ENCODE data around the gene NDUFB6. TPM values are rescaled to one million over a fixed set of nuclear protein-coding genes. Genes with fewer than 3 reads are reported as not detected.

The NDUFB6 gene
- total RNA-seq = 32.0 and 44.2 TPM in 2 replicates

DNA sequence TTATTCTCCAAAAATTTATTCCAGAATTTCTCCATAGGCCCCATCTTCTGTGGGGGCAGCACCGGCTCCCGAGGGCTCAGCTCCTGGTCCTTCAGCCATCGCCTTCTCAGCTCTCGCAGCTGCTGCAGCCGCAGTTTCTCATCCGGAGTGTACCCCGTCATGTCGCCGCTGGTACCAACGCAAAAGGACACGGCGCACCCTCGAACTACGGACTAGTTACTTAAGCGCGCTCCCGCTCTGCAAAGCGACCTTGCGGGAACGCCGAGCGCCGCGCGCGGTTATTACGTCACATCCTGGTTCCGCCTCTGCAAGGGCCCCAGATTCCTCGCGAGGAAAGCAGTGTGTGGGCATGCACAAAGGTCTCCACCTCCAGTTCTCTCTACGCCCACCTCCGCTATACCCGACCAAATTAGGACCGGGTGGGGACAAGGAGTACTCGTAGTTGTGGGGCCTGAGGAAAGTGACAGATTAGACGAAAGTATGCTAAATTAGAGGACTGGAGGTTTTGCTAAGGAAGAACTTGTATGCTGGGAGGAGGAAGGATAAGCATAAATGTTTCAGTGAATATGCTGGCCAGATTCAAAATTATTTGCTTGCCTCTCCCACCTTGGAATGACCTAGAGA is at the start of gene NDUFB6:
Gene NDUFB6 (minus strand): TSS at position 260 of the 624 bp plus-strand sequence. CDS start 99 bp downstream, at position 161.

DNA sequence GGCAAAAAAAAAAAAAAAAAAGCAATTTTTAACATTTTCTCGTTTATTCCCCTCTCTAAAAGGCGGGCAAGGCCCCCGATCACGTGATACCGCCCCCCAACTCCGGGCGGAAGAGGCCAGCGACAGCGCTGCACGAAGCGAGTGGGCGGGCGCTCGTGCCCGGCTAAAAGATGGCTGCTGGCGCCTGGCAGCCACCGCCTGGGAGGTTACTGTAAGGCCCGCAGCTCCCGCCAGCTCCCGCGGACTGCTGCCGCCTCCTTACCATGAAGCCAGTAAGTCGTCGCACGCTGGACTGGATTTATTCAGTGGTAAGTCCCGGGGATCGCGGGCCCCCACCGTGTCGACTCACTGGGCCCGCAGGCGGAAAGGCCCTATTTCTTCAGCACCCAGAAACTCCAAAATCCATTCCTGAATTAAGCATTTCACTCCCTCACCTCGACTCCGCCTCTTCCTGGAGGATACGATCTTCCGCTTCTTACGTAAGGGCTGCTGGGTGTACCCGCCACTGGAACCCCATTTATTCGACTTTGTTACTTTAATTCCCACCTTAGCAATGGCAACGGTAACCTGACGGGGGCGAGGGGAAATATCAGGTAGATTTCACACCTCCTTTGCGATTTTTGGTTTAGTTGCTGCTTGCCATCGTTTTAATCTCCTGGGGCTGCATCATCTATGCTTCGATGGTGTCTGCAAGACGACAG is 20.6 kb downstream of the NDUFB6 start, which contains the start of the genes SMIM27 and TOPORS:
Gene SMIM27 (plus strand): TSS at position 156 of the 701 bp plus-strand sequence. CDS start 108 bp downstream, at position 264.
Gene TOPORS (minus strand): TSS at position 415 of the 701 bp plus-strand sequence. CDS start 150 bp downstream, at position 265.

DNA sequence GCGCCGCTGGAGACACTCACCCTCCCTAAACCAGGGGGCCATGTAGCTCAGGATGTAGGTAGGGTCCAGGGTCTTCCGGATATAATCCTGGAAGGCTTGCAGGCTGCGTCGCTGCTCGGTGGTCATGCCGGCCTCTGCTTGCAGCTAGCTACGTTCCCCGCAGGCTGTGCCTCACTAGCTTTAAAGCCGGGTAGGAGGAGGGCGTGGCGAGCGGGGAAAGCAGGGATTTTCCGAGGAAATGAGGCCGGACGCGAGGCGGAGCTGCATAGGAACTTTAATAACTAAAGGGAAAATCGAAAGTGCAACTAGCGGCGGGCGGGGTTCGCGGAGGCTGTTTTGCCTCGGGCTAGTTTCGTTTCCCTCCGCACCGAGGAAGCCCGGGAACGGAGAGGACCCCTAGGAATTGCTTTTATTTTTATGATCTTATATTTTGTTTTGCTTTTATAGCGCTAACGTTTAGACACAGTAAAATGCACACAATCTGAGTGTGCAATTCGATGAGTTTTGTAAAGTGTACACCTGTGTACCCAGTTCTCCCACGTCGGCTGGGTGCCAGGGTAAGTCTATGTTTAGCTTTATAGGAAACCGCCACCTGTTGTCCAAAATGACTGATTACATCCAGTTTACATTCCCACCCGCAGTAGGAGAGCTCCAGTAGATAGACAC is 46.8 kb downstream of the NDUFB6 start, which contains the start of gene RIGI:
Gene RIGI (minus strand): TSS at position 156 of the 666 bp plus-strand sequence. CDS start 30 bp downstream, at position 126.

Other genes with a start within 250 kb of the NDUFB6 start
- gene ACO1, start 188.5 kb downstream of the NDUFB6 start, total RNA-seq = 121 and 127 TPM in 2 replicates
- 7.1 and 12.1 TPM in 2 replicates for gene RIGI, start 47.0 kb downstream of the NDUFB6 start, total RNA-seq
- 1.5 and 2.7 TPM in 2 replicates for gene SMIM27, start 20.8 kb downstream of the NDUFB6 start, total RNA-seq
- gene TOPORS, start 20.6 kb downstream of the NDUFB6 start, total RNA-seq = 32.8 and 33.9 TPM in 2 replicates
- gene TAF1L, start 62.5 kb upstream of the NDUFB6 start, total RNA-seq = not detected in 2 replicates
- not detected in 2 replicates for gene TMEM215, start 210.4 kb upstream of the NDUFB6 start, total RNA-seq